Naive thymus-derived CD8-positive, alpha-beta T cell (primary cell): ENCODE results near the gene NUCKS1. TPM values are rescaled to one million over a fixed set of nuclear protein-coding genes. Genes with fewer than 3 reads are reported as not detected.
"Not testable (repeated sequence)": the region's sequence is repeated elsewhere in the genome, so short reads cannot be mapped to it uniquely, and the experiment has no call there.

Experiments used
- ATAC-seq, 2 donors: fragments of 150-1000 bp; cut with Tn5 transposase in 1 of 2; sonication (Bioruptor Pico), chemical (Tn5 transposase) in 1 of 2; 1 replicate in 1 of 2; 2 replicates in 1 of 2; pipeline ENCODE4 v1.10.0; 2021; ENCODE audit warnings: mild to moderate bottlenecking in 2 of 2, moderate library complexity in 2 of 2
- POLR2A ChIA-PET: fragments of 350-600 bp; sonication (Branson Sonifier 250); formaldehyde crosslinking; loops from one replicate; lab custom pipeline; 2021; ENCODE audit warnings: antibody characterized with exemption; lab: Charles Lee
- DNase-seq, 10 donors: peaks; one replicate each; pipeline versions ENCODE4 v3.0.0 to v3.0.0-alpha.2; 2020 to 2022
- H3K27ac Mint-ChIP-seq, 10 donors: one replicate each; pipeline ENCODE4 v1.8.0; 2020 to 2022; ENCODE audit warnings: mild to moderate bottlenecking in 10 of 10, mixed read lengths in 10 of 10, moderate library complexity in 4 of 10, inconsistent platforms in 1 of 10
- H3K27me3 Mint-ChIP-seq, 5 donors: one replicate each; pipeline ENCODE4 v1.8.0; 2021 to 2022; ENCODE audit warnings: mixed read lengths in 5 of 5
- H3K36me3 Mint-ChIP-seq, 3 donors: one replicate each; pipeline ENCODE4 v1.8.0; 2020 to 2022; ENCODE audit warnings: mixed read lengths in 3 of 3, mild to moderate bottlenecking in 2 of 3, inconsistent platforms in 1 of 3
- H3K4me1 Mint-ChIP-seq, 4 donors: one replicate each; pipeline ENCODE4 v1.8.0; 2021 to 2022; ENCODE audit warnings: mixed read lengths in 4 of 4
- H3K4me3 Mint-ChIP-seq, 10 donors: one replicate each; pipeline ENCODE4 v1.8.0; 2020 to 2022; ENCODE audit warnings: mild to moderate bottlenecking in 10 of 10, mixed read lengths in 10 of 10, moderate library complexity in 6 of 10, inconsistent platforms in 1 of 10
- H3K9me3 Mint-ChIP-seq, 9 donors: one replicate each; pipeline ENCODE4 v1.8.0; 2020 to 2022; ENCODE audit warnings: mixed read lengths in 9 of 9, mild to moderate bottlenecking in 3 of 9, inconsistent platforms in 1 of 9, moderate library complexity in 1 of 9
- polyA plus RNA-seq, 3 donors: library from polyadenylated mRNA; unstranded; fragments of 300-500 nt; fragmentation: Illumina TruSeq; gene quantifications; one replicate each; pipeline ENCODE4 v1.2.3, GENCODE V29; 2021
- total RNA-seq, 8 experiments: library from RNA in 2 of 8; stranded (reverse) in 2 of 8; gene quantifications; one replicate each; pipeline ENCODE4 v1.2.3 and lab custom pipeline; 2021 to 2026

The NUCKS1 gene
- total and polyA plus RNA-seq, 5 experiments from 2014 or later, result 17.3 to 115 (median 26.1) TPM

GRCh38 chr1:205746757-205747412, 3.1 kb downstream of the NUCKS1 start:
- H3K9me3 Mint-ChIP-seq, result peaks cover 0 to 2% (median 0%) of the 10 kb centered on the region in 9 donors
- H3K4me3 Mint-ChIP-seq, result peak overlapping the region in 9 of 10 donors; percentile 5 to 95 (median 59)
- peaks cover 22 to 67% (median 60%) of the 10 kb centered on the region in 4 donors for H3K4me1 Mint-ChIP-seq
- ATAC-seq (no peak), DNase-seq (no peak)
- peaks cover 2 to 19% (median 5%) of the 10 kb centered on the region in 3 donors for H3K36me3 Mint-ChIP-seq
- POLR2A ChIA-PET, result interaction anchor here (1.5 kb wide), 2 partner anchors 25 to 29 kb away, joined by 7 to 9 read pairs; partner anchors contain the start of gene RAB29
- H3K27ac Mint-ChIP-seq, result peak overlapping the region in 8 of 10 donors; percentile 2 to 73 (median 53)
- peaks cover 0 to 4% (median 0%) of the 10 kb centered on the region in 5 donors for H3K27me3 Mint-ChIP-seq

GRCh38 chr1:205744403-205744802, 5.6 kb downstream of the NUCKS1 start:
- Mint-ChIP-seq H3K27me3 (no peaks in the 10 kb centered on the region), H3K36me3 (peaks cover 0 to 26% (median 0%) of the 10 kb centered on the region in 3 donors), H3K4me1 (peaks cover 20 to 72% (median 63%) of the 10 kb centered on the region in 4 donors), H3K9me3 (no peaks in the 10 kb centered on the region), H3K27ac (peak overlapping the region in 2 of 10 donors; percentile 16 to 46), H3K4me3 (no peak overlapping the region)
- DNase-seq (no peak), ATAC-seq (no peak)
- POLR2A ChIA-PET, result no interaction called here

GRCh38 chr1:205743977-205744376, 6.0 kb downstream of the NUCKS1 start:
- ATAC-seq (no peak), DNase-seq (no peak)
- Mint-ChIP-seq H3K27me3 (no peaks in the 10 kb centered on the region), H3K4me3 (peak overlapping the region in 1 of 10 donors; percentile 62), H3K4me1 (peaks cover 22 to 76% (median 67%) of the 10 kb centered on the region in 4 donors), H3K27ac (peak overlapping the region in 7 of 10 donors; percentile 5 to 46 (median 17)), H3K36me3 (peaks cover 0 to 30% (median 0%) of the 10 kb centered on the region in 3 donors), H3K9me3 (no peaks in the 10 kb centered on the region)
- POLR2A ChIA-PET, result no interaction called here

GRCh38 chr1:205741681-205742080, 8.3 kb downstream of the NUCKS1 start:
- no peak for DNase-seq
- POLR2A ChIA-PET, result interaction anchor here (0.6 kb wide), 2 partner anchors 74 to 76 kb away, joined by 3 read pairs; no protein-coding TSS in a partner anchor
- ATAC-seq, result no peak
- Mint-ChIP-seq H3K9me3 (no peaks in the 10 kb centered on the region), H3K27me3 (no peaks in the 10 kb centered on the region), H3K4me1 (peaks cover 17 to 70% (median 58%) of the 10 kb centered on the region in 4 donors), H3K36me3 (peaks cover 0 to 28% (median 0%) of the 10 kb centered on the region in 3 donors), H3K27ac (peak overlapping the region in 3 of 10 donors; percentile 9 to 61 (median 22)), H3K4me3 (peak overlapping the region in 2 of 10 donors; percentile 2 to 34)

- H3K27me3 Mint-ChIP-seq, result no peaks in the 10 kb centered on the region
- POLR2A ChIA-PET, result interaction anchor here (0.7 to 1.4 kb wide), 2 partner anchors 10 to 678 kb away, joined by 5 to 9 read pairs; partner anchors contain the start of gene NUCKS1
- no peak overlapping the region for H3K4me3 Mint-ChIP-seq
- ATAC-seq (no peak), DNase-seq (no peak)
- no peaks in the 10 kb centered on the region for H3K9me3 Mint-ChIP-seq
- peaks cover 0 to 38% (median 0%) of the 10 kb centered on the region in 3 donors for H3K36me3 Mint-ChIP-seq
- peaks cover 14 to 61% (median 51%) of the 10 kb centered on the region in 4 donors for H3K4me1 Mint-ChIP-seq
- peak overlapping the region in 7 of 10 donors; percentile 17 to 72 (median 26) for H3K27ac Mint-ChIP-seq
Observed at GRCh38 chr1:205739348-205740160, 10.4 kb downstream of the NUCKS1 start.

GRCh38 chr1:205735218-205735617, 14.8 kb downstream of the NUCKS1 start:
- H3K4me1 Mint-ChIP-seq, result peaks cover 20 to 64% (median 56%) of the 10 kb centered on the region in 4 donors
- H3K4me3 Mint-ChIP-seq, result no peak overlapping the region
- POLR2A ChIA-PET, result no interaction called here
- H3K9me3 Mint-ChIP-seq, result no peaks in the 10 kb centered on the region
- H3K27ac Mint-ChIP-seq, result peak overlapping the region in 2 of 10 donors; percentile 34 to 45
- no peaks in the 10 kb centered on the region for H3K27me3 Mint-ChIP-seq
- DNase-seq (no peak), ATAC-seq (no peak)
- peaks cover 0 to 46% (median 1%) of the 10 kb centered on the region in 3 donors for H3K36me3 Mint-ChIP-seq

GRCh38 chr1:205733438-205734175, 16.4 kb downstream of the NUCKS1 start:
- Mint-ChIP-seq H3K27me3 (no peaks in the 10 kb centered on the region), H3K27ac (peak overlapping the region in 6 of 10 donors; percentile 2 to 73 (median 20)), H3K36me3 (peaks cover 0 to 47% (median 1%) of the 10 kb centered on the region in 3 donors), H3K4me1 (peaks cover 16 to 54% (median 51%) of the 10 kb centered on the region in 4 donors), H3K4me3 (peak overlapping the region in 1 of 10 donors; percentile 14), H3K9me3 (no peaks in the 10 kb centered on the region)
- DNase-seq, result no peak
- POLR2A ChIA-PET, result interaction anchor here (0.7 to 2.1 kb wide), 2 partner anchors 15 to 103 kb away, joined by 4 to 8 read pairs; partner anchors contain the start of gene NUCKS1
- peak in 1 of 2 donors; percentile 18 for ATAC-seq

GRCh38 chr1:205729945-205730610, 19.9 kb downstream of the NUCKS1 start:
- Mint-ChIP-seq H3K36me3 (peaks cover 0 to 62% (median 3%) of the 10 kb centered on the region in 3 donors), H3K4me1 (peaks cover 16 to 55% (median 42%) of the 10 kb centered on the region in 4 donors), H3K27ac (peak overlapping the region in 6 of 10 donors; percentile 27 to 78 (median 36)), H3K4me3 (no peak overlapping the region), H3K27me3 (no peaks in the 10 kb centered on the region), H3K9me3 (no peaks in the 10 kb centered on the region)
- DNase-seq (no peak), ATAC-seq (no peak)
- POLR2A ChIA-PET, result interaction anchor here (0.7 to 1.1 kb wide), 2 partner anchors 19 to 43 kb away, joined by 3 to 4 read pairs; no protein-coding TSS in a partner anchor

GRCh38 chr1:205726619-205727125, 23.3 kb downstream of the NUCKS1 start:
- H3K27me3 Mint-ChIP-seq, result no peaks in the 10 kb centered on the region
- H3K27ac Mint-ChIP-seq, result peak overlapping the region in 2 of 10 donors; percentile 12 to 22
- H3K36me3 Mint-ChIP-seq, result peaks cover 0 to 87% (median 6%) of the 10 kb centered on the region in 3 donors
- ATAC-seq (no peak), DNase-seq (no peak)
- POLR2A ChIA-PET, result no interaction called here
- H3K9me3 Mint-ChIP-seq, result no peaks in the 10 kb centered on the region
- H3K4me1 Mint-ChIP-seq, result peaks cover 10 to 44% (median 28%) of the 10 kb centered on the region in 4 donors
- H3K4me3 Mint-ChIP-seq, result no peak overlapping the region

- Mint-ChIP-seq H3K36me3 (peaks cover 0 to 88% (median 14%) of the 10 kb centered on the region in 3 donors), H3K27me3 (no peaks in the 10 kb centered on the region), H3K27ac (peak overlapping the region in 2 of 10 donors; percentile 7 to 57), H3K9me3 (no peaks in the 10 kb centered on the region), H3K4me1 (peaks cover 10 to 37% (median 19%) of the 10 kb centered on the region in 4 donors), H3K4me3 (no peak overlapping the region)
- ATAC-seq (no peak), DNase-seq (no peak)
- POLR2A ChIA-PET, result interaction anchor here (2.4 kb wide), 1 partner anchor 24 kb away, joined by 7 read pairs; the partner anchor contains the start of gene NUCKS1
Observed at GRCh38 chr1:205725514-205725913, 24.5 kb downstream of the NUCKS1 start.

- H3K27ac Mint-ChIP-seq, result peak overlapping the region in 2 of 10 donors; percentile 65 to 76
Observed at GRCh38 chr1:205720740-205721139, 29.2 kb downstream of the NUCKS1 start.

More at GRCh38 chr1:205720740-205721139, 29.2 kb downstream of the NUCKS1 start:
- ATAC-seq, POLR2A ChIA-PET, H3K27me3 Mint-ChIP-seq, H3K4me3 Mint-ChIP-seq, H3K9me3 Mint-ChIP-seq, DNase-seq: not testable (repeated sequence)
- peaks cover 6 to 22% (median 14%) of the 10 kb centered on the region in 4 donors for H3K4me1 Mint-ChIP-seq
- peaks cover 13 to 96% (median 32%) of the 10 kb centered on the region in 3 donors for H3K36me3 Mint-ChIP-seq
